HG02852 (cell line): ENCODE results near the gene SH3BP4.

Source experiments
- ATAC-seq: cut with Tn5 transposase; IDR thresholded peaks from one replicate; pipeline ENCODE4 v1.9.1; 2021; ENCODE audit warnings: mild to moderate bottlenecking, moderate library complexity; ENCODE audit not compliant: unreplicated experiment

Gene SH3BP4, protein sequence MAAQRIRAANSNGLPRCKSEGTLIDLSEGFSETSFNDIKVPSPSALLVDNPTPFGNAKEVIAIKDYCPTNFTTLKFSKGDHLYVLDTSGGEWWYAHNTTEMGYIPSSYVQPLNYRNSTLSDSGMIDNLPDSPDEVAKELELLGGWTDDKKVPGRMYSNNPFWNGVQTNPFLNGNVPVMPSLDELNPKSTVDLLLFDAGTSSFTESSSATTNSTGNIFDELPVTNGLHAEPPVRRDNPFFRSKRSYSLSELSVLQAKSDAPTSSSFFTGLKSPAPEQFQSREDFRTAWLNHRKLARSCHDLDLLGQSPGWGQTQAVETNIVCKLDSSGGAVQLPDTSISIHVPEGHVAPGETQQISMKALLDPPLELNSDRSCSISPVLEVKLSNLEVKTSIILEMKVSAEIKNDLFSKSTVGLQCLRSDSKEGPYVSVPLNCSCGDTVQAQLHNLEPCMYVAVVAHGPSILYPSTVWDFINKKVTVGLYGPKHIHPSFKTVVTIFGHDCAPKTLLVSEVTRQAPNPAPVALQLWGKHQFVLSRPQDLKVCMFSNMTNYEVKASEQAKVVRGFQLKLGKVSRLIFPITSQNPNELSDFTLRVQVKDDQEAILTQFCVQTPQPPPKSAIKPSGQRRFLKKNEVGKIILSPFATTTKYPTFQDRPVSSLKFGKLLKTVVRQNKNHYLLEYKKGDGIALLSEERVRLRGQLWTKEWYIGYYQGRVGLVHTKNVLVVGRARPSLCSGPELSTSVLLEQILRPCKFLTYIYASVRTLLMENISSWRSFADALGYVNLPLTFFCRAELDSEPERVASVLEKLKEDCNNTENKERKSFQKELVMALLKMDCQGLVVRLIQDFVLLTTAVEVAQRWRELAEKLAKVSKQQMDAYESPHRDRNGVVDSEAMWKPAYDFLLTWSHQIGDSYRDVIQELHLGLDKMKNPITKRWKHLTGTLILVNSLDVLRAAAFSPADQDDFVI

GRCh38 chr2:234951664-234952269, at the start of gene SH3BP4:
TSS of gene SH3BP4 (plus strand) at chr2:234952017. CDS start at chr2:235035003, 82,986 bp downstream.
- ATAC-seq: no peak

GRCh38 chr2:234904785-234905184, 47.0 kb upstream of the SH3BP4 start:
- ATAC-seq: no peak

DNA sequence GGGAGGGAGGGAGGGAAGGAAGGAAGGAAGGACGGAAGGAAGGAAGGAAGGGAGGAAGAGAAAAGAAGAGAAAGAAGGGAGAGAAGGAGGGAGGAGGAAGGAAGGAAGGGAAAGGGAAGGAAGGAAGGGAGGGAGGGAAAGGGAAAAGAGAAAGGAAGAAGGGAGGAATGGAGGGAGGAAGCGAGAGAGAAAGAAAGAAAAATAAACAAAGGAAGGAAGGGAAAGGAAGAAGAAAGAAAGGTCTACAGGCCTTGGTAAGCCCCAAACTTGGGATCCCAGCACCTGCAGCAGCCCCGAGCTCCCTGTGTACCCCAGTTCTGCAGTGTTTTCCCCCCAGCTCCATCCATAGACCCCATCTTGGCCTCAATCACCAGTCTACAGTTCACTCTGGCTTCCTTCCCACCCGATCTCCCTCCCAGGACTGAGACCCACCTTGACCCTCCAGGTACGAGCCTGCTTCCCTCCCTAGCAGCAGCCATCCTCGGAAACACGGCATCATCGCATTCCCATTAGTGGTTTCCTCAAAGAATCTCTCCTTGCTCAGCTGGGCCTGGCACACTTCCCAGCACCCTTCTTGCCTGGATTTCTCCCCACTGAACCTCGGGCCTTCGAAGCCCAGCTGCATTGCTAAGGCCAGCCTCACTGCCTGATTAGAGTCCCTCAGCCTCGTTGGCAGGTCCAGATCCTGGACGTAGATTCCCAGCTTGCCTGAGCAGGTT, 46.1 kb upstream of the SH3BP4 start:
- ATAC-seq: no peak

- no peak for ATAC-seq
Measured at GRCh38 chr2:234910186-234910679, 41.6 kb upstream of the SH3BP4 start.

DNA sequence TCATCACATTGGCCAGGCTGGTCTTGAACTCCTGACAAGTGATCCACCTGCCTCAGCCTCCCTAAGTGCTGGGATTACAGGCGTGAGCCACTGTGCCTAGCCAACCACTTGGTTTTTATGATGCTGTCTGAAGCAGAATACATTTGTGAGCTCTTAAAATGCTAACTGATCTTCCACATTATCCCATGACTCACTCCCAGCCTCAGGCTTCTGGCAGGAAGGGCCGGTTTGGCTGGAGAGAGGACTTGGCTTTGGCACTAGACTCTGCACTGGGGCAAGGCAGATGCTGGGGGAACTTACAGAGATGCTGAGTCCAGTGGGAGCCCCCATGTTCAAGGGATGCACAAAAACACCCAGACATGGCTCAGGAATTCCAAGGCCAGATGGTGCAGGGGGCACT, 40.5 kb upstream of the SH3BP4 start:
- ATAC-seq: no peak

- no peak for ATAC-seq
Measured at GRCh38 chr2:234912437-234912836, 39.4 kb upstream of the SH3BP4 start.

DNA sequence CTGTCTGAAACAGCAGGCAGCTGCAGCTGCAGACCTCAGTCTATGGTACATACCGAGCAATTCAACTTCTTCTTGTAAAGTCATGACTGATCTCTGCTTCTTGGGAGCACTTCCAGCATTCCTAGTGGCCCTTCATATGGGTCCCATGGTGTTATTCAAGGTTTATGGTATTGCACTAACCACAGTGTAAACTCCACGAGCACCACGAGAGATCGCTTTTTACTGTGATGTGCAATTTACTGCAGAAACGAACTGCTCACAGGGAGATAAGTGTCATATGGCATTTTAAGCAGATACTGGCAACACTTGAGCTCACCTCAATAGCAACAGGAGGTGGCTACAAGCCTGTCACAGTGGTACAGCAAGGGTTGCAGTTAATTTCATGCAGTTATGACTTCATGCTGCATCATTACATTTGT, 38.6 kb upstream of the SH3BP4 start:
- ATAC-seq: no peak

GRCh38 chr2:234914371-234915154, 37.3 kb upstream of the SH3BP4 start:
- no peak for ATAC-seq

- ATAC-seq: no peak
Measured at GRCh38 chr2:234916674-234917073, 35.1 kb upstream of the SH3BP4 start.

- ATAC-seq: no peak
Measured at GRCh38 chr2:234917211-234917975, 34.4 kb upstream of the SH3BP4 start.

- no peak for ATAC-seq
Measured at GRCh38 chr2:234919711-234920110, 32.1 kb upstream of the SH3BP4 start.

GRCh38 chr2:234920836-234921235, 31.0 kb upstream of the SH3BP4 start:
- ATAC-seq: no peak

- no peak for ATAC-seq
Measured at GRCh38 chr2:234929002-234929401, 22.8 kb upstream of the SH3BP4 start.

DNA sequence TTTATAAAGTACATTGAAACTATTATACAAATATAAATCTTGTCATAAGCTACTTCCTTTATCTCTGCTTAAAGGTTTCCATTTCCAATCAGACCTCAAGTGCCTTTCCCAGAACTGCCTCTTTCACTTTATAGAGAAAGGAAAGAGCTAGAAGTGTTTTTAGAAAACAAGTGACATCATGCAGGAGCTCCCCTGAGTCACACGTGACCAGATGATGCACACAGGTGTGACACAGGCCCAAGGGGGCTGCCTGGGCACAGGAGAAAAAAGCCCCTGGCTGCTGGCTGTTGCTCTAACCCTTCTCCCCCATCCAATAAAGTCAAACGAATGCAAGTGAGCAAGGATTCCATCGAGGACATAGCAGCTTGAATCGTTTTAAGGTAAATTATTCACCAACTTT, 21.4 kb upstream of the SH3BP4 start:
- no peak for ATAC-seq

- ATAC-seq: no peak
Measured at GRCh38 chr2:234931371-234931770, 20.4 kb upstream of the SH3BP4 start.

DNA sequence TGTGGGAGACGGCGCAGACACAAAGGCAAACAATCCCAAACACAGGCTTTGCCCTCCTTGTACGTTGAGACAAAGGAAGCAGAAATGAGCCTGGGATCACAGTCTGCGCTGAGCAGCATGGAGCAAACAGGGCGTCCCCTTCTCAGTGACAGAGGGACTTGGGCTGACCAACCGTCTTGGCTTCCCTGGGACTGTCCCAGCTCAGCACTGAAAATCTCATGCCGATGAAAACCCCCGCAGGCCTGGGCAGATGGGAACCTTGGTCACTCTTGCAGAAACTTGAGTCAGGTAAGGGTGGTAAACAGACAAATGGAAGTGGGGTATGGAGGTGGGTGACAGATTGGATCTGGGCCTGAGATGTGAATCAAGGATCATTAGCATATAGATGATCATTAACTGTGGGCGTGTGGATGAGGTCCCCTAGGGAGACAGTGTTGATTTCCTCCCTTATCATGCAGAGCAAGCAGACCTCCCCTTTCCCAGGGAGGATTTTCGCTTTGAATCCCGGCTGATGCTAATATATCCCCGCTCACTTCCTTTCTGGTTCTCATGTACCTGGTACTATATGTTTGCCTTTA, 19.1 kb upstream of the SH3BP4 start:
- ATAC-seq: no peak

- no peak for ATAC-seq
Measured at GRCh38 chr2:234935311-234935710, 16.5 kb upstream of the SH3BP4 start.

- no peak for ATAC-seq
Measured at GRCh38 chr2:234939576-234939975, 12.2 kb upstream of the SH3BP4 start.

GRCh38 chr2:234939996-234940395, 11.8 kb upstream of the SH3BP4 start:
- ATAC-seq: no peak
